Activated naive CD4-positive, alpha-beta T cell treated with anti-CD3 and anti-CD28 coated beads, Interleukin-2, amount 10 ng/mL, durations not matched to agents 7 days and 5 days (primary cell): Measurements from ENCODE around the gene TLR8.

Experiments used
- CTCF ChIA-PET: fragments of 350-600 bp; sonication (Branson Sonifier 250); formaldehyde crosslinking; loops from one replicate; lab custom pipeline; 2021; ENCODE audit warnings: antibody characterized with exemption; lab: Charles Lee
- DNase-seq: peaks from one replicate; pipeline ENCODE4 v3.0.0-alpha.2; 2020
- H3K27ac Mint-ChIP-seq: one replicate; pipeline ENCODE4 v1.8.0; 2021; ENCODE audit warnings: mild to moderate bottlenecking, moderate library complexity, mixed read lengths
- H3K27me3 Mint-ChIP-seq: one replicate; pipeline ENCODE4 v1.8.0; 2021; ENCODE audit warnings: mild to moderate bottlenecking, mixed read lengths
- H3K36me3 Mint-ChIP-seq: one replicate; pipeline ENCODE4 v1.8.0; 2021; ENCODE audit warnings: mixed read lengths
- H3K4me1 Mint-ChIP-seq: one replicate; pipeline ENCODE4 v1.8.0; 2021; ENCODE audit warnings: mixed read lengths
- H3K4me3 Mint-ChIP-seq: one replicate; pipeline ENCODE4 v1.8.0; 2021; ENCODE audit warnings: mild to moderate bottlenecking, moderate library complexity, mixed read lengths
- H3K9me3 Mint-ChIP-seq: one replicate; pipeline ENCODE4 v1.8.0; 2021; ENCODE audit warnings: mixed read lengths

TLR8 gene

DNA sequence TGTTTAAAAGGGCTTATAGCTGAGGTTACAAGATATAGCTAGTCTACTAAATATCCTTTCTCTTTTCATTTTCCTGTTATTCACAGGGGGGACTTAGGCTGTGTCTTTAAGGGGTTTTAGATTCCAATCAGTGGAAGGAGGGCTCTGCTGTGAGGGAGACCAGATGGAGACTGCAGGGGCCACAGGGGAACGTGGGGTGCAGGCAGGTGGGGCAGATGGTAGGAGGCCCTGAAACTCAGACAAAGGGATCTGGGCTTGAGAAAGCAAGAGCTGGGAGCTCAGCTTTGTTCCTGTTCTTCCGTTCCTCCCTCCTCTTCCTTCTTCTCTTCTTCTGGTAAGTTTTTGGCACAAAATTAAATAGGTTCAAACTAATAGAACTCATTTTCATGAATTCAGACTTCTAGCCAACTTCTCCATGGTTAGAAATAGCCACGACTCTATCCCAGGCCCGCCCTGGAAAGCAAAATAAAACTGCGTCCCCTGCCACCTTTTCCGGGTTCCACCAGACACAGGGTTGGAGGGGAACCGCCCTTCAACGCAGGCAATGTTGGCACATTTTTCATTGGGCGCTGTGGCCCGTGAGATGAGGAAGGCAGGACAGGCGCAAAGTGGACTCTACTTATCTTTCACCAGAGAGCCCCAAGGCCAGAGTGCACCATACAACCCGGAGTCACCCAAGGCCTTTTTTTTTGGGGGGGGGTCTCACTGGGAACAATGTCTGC is 65.0 kb downstream of the TLR8 start:
- peak; percentile 67 for DNase-seq
- Mint-ChIP-seq H3K36me3 (peaks cover 39% of the 10 kb centered on the region), H3K27ac (peak overlapping the region; percentile 97), H3K4me1 (peaks cover 49% of the 10 kb centered on the region), H3K9me3 (no peaks in the 10 kb centered on the region), H3K4me3 (peak overlapping the region; percentile 90), H3K27me3 (peaks cover 14% of the 10 kb centered on the region)
- CTCF ChIA-PET: interaction anchor here (0.8 to 4.1 kb wide), 5 partner anchors 14 to 120 kb away, joined by 3 to 22 read pairs (median 12); no protein-coding TSS in a partner anchor

DNA sequence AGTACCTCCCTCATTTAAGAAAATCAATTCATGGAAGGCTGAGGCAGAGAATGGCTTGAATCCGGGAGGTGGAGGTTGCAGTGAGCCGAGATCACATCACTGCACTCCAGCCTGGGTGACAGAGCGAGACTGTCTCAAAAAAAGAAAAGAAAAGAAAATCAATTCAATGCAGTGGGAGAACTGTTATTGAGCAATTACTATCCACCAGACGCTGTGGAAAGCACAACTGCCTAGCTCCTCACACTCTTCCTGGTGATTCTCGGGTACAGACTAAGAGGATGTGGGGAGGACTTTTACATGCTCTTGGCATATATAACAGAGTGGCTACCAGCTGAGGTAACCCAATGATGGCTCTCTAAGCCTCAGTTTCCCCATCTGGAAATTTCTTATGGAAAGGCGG is 65.8 kb downstream of the TLR8 start:
- CTCF ChIA-PET: interaction anchor here (1.1 to 4.1 kb wide), 5 partner anchors 14 to 516 kb away, joined by 3 to 22 read pairs (median 12); no protein-coding TSS in a partner anchor
- Mint-ChIP-seq H3K27ac (peak overlapping the region; percentile 97), H3K9me3 (no peaks in the 10 kb centered on the region), H3K4me1 (peaks cover 42% of the 10 kb centered on the region), H3K27me3 (peaks cover 14% of the 10 kb centered on the region), H3K4me3 (peak overlapping the region; percentile 90), H3K36me3 (peaks cover 45% of the 10 kb centered on the region)
- no peak for DNase-seq
